GM04503 (cell line): ENCODE data around the gene CCDC92.

ENCODE experiments used
- DNase-seq: peaks from one replicate; pipeline ENCODE4 v3.0.0-alpha.2; 2012; ENCODE audit warnings: low read depth

CCDC92 gene

DNA sequence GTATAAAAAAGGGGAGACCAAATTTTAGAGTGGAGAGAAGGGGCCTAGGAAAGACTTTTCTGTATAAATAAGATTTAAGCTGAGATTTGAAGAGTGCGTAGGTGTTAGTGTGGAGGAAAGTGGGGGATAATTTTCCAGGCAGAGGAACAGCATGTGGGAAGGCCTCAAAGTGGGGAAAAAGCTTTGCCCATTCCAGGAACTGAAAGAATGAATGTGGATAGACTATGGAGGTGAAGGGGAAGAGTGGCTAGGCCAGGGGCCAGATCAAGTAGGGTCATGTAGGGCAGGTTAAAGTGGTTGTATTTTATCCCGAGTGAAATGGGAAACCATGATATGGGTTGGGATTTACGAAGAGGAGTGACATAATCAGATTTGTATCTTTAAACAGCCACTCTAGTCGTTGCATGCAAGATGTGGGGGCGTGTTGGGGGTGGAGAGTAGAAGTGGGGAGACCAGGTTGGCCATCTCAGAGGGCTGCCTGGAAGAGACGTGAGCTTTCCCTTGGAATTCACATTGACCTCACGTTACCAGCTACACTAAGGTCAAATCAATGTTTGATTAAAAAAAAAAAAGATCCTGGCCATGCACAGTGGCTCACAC is 3.7 kb upstream of the CCDC92 start:
- no peak for DNase-seq

DNA sequence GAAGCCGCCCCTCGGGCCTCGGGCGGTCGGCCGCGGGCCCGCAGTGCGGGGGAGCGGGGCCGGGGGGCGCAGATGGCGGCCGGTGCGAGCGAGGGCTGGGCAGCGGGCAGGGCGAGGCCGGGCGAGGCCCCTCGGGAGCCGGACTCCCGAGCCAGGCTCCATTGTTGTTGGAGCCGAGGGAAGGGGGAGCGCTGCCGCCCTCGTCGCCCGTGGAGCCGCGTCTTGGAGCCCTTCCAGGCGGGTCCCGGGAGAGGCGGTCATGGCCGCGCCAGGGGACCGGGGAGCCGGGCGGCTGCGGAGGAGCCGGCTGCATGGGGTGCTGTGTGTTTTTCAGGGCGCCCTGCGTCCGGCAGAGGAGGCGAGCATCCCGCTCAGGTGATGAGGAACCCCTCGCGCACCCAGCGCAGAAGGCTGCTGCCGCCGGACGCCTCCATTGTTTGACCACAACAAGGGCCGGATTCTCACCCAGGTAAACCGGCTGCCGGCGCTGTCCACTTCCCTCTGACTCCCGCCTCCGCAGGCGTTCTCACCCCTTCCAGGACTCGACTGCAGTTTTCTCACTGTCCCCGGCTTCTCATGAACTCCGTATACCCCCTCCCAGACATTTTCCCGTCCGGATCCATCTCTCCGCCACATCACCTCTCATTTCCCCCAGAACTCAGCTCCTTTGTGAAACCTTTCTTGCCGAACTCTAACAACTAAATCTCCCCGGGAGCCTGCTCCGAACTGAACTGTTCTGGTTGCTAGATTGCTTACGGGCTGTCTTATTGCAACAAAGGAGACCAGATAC is 1.1 kb upstream of the CCDC92 start:
- DNase-seq: no peak

DNA sequence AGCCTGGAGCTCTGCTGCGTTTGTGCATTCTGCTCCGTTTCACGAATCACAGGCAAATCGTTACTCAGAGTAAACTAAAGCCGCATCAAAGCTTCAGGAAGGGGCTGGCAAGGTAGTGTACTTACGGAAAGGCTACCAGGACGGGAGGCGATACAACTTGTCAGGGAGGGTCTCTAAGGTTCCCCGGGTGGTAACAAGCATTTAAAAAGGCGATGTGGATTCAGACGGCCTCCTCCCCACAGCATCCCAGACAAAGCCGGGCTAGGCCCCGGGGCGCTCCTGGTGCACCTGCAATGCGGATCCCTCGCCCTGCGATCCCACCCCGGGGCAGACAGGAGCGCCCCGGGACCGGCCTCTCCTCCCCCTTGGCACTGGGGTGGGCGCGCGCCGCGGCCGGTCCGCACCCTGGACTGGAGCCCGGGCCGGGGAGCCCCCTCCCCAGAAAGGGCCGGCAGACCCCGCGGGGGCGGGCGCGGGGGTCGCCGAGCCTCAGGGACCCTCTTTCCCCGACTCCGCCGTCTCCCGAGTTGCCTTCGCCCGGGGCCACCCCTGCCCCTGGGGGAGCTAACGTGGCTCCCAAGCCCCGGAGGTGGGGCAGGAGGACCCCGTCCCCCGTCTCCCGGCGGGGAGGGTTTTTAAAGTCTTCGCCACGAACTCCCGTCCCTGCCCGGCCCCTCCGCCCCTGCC is 718 bp downstream of the CCDC92 start:
- DNase-seq: no peak

DNA sequence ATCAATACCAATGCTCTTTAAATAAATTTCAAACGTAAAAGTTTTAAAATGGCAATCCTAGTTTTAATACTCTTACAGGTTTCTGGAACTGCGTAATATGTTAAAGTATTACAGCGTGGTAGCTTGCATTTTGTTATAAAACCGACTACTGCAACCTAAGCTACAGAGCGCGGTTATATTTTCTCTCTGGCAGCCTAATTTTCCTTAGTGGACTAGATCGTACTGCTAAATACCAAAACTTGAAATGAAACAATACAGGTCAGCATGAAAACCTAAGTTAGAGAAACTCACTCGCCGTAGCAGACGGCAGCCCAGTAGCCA is 1.2 kb downstream of the CCDC92 start:
- DNase-seq: no peak

DNA sequence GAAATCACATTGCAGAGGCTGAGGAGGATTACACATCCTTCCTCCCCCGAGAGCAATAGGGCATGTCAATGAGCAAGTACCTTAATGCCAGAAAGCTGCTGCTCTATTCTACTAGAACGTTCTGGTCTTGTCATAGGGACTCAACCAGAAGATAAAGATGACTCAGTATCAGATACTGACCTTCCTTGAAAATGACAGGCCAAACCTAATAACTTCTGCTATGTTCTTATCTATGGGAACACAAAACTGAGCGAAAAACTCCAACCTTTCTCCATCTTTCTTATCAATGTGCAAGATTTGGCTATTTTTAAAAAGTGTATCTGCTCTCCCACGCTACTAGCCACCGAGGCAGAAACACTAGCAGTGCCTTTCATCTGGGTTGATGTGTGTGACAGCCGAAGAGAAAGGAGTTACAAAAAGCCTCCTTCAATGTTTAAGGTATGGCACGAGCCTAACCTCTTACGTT is 5.5 kb downstream of the CCDC92 start:
- no peak for DNase-seq

DNA sequence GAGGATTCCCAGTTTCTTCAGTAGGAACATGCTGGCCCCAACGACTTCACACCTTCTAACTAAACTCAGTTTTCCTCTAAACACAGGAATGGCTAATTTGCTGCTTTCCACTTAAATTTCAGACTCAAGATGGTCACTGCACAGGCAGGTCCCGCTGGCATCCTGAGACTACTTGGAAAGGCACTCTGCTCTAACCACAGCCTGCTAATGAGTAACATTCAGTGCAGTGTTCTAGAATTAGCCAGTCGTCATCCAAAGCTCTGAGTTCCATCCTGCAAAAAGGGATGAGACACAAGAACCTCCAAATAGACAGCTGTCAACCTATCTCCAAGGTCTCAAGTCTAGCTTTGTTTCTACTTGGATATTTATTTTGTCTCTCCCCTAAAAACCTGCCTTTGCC is 6.0 kb downstream of the CCDC92 start:
- DNase-seq: peak; percentile 36

DNA sequence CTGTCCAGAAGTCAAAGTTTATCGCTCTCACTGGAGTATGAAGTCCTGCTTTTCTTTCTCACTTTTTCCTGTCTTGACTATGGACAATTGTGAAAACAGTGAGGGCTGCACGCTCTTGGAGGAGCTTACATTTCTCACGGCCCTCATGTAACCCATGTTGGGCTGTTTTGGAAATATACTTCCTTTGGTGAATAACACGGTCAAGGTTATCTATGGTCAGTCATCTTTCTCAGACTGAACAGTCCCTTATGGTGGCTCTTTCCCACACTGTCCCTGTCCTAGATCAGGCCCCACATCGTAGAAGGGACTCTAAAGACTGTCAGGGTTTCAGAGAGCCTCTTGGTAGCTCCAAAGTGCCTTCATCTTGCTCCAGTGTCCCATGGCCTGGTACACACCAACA is 7.2 kb downstream of the CCDC92 start:
- DNase-seq: no peak

DNA sequence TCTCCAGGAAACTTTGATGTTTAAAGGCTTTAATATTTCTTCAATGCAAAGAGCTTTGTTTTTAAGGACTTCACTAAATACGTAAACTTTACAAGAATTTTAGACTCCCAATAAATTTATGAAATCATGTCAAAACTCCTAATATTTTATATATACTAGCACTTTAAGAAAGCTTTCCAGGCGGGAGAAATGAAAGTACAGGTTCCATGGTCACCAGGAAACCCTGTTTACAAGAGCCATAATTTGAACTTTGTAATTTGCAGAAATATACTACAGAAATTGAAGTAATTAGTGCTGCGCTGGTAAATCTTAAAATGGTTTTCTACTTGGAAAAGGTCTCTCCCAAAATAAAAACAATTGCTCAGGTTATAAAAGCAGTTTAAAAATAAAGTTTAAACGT is 8.8 kb downstream of the CCDC92 start:
- no peak for DNase-seq

DNA sequence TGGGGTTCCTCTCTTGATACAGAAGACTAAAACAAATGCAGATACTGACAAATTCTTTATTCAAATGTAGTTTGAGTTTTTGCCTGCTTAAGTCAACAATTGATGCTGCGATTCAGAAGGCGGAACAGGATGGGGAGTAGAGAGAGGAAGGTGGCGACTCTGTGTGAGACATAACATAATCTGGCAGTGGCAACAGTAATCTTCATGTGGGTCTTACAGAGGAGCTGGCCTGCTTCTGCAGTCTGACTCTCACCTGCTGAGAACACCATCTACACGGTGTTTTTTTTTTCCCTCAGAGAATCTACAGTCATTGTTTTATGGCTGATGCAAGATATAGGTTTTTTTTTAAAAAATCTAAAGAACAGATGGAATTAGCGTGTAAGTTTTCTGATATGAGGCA is 10.1 kb downstream of the CCDC92 start:
- DNase-seq: no peak

DNA sequence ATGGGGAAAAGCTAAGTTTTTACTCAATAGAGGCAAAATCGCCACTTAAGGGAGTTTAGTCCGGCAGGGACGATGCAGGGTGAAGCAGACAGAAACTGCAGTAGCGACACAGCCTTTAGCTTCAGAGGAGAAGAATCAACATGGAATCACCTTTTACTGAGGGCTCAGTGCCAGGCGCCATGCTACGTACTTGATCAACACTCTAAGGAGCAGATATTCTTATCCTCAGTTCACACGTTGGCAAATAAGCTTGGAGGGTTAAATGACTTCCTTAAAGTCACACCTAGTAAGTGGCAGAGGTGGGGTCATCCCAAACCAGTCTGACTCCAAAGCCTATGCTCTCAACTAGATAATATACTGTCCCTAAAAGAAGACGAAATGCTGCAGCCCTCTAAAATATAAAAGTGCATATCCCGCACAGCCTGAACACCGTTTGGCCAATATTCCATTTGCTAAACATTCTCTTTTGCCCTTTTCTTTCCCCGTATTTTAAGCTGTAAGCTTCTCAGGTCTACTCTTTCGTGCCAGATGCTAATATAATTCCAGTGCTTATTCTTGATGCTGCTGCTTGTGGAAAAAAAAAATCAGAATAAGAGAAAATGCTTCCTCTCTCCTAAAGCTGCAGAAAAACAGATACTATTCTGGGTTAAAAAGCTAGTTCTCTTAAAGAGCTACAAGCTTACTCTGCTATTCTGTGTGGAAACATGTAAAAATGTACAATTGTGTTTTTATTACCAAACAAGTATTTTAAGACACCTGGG is 10.9 kb downstream of the CCDC92 start:
- no peak for DNase-seq

DNA sequence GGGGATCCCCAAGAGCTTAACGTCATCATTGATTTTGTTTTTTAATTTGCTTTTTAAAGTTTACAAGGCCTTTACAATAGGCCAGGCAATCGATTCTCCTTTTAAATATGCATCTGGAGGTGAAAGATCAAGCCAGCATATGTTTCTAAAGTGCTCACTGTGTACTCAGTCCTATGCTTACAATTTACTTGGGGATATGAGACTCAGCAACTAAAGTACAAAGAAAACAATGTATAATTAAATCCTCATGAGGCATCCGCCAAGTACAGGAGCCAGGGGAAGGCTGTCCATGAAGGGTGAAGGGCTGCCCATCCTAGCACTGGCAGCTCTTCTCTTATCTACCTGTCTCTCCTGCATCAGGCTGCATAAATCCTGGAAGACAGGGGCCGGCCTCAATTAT is 11.8 kb downstream of the CCDC92 start:
- no peak for DNase-seq

DNA sequence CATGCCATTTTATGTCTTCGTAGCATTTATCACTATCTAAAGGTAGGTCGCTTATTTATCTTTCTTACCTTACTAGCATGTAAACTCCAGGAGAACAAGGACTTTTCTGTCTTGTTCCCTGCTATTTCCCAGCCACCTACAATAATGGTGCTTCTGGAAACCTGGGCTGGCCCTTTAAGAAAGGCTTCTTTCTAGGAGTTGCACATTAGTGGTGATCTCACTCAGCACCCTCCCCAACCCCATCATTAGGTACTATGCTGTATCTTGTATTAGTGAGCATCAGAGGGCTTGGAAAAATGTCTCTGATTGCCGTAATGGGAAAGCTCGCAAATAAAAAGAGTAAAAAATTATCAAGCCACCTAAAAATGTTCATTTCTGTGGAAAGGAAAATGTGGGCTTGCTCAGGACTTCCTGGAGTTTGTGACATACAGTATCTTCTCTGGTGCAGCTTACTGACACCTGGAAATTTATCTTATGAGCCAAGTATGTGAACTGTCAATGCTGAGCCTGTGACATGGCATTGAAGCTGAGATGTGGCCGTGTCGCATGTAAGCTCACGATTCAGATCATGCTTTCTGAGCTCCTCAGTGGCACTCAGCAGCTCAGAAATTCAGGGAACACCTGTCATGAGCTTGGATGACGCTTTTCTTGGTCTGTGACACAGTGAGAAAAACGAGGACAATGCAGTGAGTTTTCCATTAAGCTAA is 12.4 kb downstream of the CCDC92 start:
- DNase-seq: no peak

DNA sequence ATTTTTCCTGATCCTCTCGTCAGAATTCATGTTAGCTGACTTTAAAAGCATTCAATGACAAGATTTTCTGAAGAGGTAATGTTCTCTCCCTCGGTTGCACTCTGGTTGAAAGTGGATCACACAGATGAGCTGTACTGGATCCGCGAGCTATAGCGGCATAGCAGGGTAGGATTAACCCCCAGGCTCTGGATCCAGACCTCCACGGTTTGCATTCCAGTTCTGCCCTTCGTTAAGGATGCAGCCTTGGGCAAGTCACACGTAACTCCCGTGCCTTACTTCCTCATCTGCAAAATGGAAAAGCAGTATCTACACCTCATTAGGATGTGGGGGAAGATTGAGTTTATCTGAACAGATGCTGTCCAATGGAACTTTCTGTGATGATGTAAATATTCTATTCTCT is 13.8 kb downstream of the CCDC92 start:
- DNase-seq: no peak

DNA sequence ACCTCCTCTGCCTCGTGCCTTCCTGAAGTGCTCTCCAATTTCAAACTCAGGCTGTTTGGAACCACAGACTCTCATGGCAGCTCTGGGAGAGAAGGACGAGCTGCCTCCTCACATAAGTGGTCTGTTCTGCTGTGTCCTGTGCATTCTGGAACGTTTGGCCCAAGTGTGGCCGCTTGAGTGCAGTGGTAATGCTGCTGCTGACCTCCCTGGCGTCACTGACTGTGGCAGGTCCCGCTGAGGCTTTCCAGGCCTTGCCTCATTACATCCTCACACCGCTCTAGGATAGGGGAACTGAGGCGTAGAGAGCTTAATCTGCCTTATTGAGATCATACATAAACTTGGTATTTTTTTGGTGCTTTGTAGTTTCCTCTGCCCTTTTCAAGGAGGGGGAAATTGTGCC is 14.2 kb downstream of the CCDC92 start:
- DNase-seq: no peak

DNA sequence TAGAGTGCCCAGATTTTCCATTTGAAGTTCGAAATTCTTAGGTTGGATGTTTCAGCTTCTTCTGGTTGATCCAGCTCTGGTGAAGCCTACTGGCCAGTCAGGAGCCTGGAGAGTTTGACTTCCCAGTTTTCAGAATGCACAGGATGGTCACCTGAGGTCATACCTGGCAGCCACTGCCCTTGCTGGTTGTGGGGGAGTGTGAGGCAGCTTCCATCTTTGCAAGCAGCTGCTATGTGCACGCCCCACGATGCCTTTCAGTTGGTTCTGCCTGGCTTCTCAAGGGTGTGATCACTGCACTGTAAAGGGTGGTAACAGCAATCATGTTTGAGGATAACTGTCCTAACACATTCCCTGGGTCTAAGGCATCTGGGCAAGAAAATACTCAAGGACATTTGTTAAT is 15.4 kb downstream of the CCDC92 start:
- DNase-seq: no peak

DNA sequence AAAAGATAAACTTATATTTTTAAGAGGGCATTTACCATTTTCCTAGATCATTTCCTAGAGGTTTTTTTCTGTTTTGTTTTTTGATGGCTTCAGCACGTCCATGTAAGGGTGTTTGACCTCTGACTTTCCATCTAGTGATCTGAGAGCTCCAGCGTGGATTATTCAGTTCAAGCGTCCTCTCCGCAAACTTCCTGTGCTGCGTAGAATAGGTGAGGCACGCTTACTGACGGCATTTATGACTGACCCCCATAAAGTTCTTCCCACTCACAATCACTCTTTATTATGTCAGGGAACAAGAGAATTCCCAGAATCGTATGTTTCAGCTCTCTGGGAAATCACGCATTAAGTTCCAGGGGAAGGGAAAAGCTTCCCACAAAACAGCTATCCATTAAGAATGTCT is 16.4 kb downstream of the CCDC92 start:
- DNase-seq: no peak

DNA sequence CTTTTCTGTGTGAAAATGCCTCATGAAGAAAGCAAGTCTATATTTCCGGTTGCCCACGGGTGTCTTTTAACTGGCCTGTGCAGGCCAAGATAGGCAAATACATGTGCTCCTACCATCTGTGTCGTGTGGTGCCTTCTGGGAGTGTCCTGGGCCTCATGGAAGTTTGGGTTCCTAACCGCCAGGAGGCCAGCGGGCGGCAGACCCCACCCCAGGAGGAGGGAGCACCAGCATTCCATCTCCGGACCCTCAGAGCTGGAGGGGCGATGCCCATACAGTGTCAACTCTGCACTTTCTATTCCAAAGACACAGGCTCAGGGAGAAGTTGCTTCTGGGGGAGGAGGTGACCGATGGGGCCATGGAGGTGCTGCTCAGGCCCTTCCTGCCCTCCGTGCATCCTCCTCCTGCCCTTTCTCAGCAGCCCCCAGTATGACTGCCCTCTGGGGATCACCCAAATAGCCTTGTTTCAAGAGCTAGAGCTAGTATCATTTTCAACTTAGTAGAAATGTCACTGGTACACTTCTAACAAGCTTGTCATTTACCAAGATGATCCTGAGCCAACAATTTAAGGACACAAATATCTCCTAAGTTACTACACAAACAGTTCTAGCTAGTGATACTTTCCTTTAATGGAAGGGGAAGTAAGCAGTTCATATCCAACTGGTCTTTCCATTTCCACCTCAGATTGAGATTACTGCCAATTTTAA is 17.8 kb downstream of the CCDC92 start:
- DNase-seq: no peak

DNA sequence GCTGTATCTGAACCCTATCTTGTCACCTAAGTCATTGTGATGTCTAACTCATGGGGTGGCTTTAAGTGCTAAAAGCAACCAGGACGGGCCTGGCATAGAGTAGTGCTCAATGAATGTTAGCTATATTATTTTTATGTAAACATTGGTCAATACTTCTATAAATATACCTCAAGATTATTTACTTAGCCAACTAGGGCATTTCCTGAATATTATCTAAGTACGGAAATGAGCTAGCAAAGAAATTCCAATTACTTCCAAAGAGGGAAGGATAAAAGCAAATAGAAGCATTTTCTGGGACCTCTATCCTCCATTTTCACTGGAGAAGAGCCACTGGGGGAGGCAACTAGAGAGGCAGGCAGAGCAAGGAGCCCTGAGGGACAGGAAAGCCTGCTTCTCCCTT is 20.6 kb downstream of the CCDC92 start:
- no peak for DNase-seq

DNA sequence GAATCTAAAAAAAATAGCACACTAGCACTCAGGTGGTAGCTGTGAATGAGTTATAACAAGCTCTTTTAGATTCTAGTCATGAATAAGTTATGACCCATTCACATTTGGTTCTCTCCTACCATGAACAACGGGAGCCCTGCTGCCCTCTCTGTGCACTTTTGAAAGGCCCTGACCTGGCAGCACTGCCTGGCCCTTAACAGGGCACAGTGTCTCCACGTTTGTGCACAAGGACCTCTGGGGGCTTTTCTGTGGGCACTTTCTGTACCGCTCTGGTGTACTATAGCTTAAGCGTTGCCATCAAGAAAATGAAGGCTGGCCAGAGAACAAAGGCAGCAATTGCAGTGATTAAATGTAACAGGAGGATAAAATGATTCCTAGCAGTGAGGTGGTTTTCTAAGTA is 21.2 kb downstream of the CCDC92 start:
- DNase-seq: no peak

DNA sequence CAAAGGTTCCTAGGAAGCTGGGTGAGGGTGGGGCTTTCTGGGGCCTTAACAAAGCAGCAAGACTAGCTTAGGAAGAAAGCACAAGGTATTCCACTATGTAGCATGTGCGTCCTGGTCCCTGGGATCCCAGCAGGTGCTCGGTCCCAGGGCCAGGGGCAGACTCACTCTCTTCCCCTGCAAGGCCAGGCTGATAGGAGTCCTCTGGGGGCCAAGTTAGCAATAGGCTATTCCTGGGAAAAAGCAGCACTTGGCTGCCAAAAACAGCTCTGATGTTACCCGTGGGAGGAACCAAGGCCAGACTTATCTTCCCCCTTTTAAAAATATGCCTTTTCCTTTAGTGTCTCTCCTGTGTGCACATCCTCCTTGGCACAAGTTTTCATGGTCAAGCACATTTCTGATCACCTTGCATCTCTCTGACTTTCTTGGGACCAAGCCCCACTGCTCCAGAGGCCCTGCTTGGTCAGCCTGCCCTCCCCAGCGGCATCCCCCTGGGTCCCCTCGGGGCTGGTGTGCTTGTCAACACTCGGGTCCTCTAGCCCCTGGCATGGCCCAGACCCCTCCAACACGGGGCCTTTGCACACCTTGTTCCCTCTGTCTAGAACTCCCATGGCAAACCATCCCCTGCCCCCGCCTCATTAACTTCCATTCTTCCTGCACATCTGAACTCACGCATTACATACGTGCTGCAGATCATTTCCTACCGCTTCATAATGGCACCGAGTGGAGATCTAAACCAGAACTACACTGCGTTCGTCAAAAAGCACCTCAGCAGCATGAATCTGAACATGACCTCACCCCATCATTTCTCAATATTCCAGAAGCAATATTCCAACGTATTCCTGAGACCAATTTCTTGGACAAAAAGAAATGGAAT is 21.9 kb downstream of the CCDC92 start:
- DNase-seq: no peak

DNA sequence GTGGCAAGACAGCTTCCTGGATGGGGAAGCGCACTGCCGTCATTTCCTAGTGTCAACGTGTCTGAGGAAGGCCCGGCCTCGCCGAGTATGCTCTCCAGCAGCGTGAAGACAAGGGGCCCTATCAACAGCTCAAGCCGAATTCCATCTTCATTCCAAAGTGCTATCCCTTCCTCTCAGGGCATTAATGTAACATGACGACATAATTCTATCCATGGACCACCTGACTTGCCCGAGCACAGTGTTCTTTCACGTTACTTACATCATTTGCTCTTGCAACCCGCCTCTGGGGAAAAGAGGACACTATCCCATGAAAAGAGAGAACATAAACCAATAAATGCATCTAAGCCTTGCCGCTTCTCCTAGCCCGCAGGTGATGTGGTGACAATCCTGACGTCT is 22.9 kb downstream of the CCDC92 start:
- DNase-seq: no peak
